ENCODE results near the gene CNGA1.

Gene CNGA1

GRCh38 chr4:47899639-47900038 lies 116.8 kb downstream of the CNGA1 start:
- no peak for DNase-seq (ENCODE audit: low read depth)

DNA sequence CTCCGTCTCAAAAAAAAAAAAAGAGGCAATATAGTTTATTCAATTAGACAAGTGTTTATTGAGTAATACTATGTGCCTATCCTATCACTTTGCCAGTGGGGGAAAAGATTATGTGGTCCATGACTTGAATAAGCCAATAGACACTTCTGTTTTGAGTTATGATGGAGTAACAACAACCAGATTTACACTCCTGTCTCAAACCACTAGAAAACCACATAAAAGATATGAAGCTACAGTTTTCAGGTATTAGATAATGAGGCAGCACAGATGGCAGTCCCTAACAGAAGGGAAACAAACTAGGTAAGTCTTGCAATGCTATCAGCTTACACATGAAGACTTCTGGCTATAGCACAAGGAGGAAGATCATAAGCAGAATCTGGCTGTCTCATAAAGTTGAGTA lies 124.6 kb downstream of the CNGA1 start:
- DNase-seq (ENCODE audit: low read depth), result no peak
